ENCODE measurements around the gene QPRT.
A peak's percentile ranks its signal among the peaks of the same experiment; 100 is the strongest.
"Not testable (repeated sequence)": the region's sequence is repeated elsewhere in the genome, so short reads cannot be mapped to it uniquely, and the experiment has no call there.

The QPRT gene

GRCh38 chr16:29678691-29679267 lies at the start of gene QPRT:
TSS of gene QPRT (plus strand) at chr16:29679180. CDS start at chr16:29679198, 18 bp downstream.
- Histone ChIP-seq H3K27me3 (ENCODE audit: low read depth) (no peaks in the 10 kb centered on the region), H3K4me1 (peaks cover 23% of the 10 kb centered on the region), H3K36me3 (replicated peaks) (no peaks in the 10 kb centered on the region), H3K9me3 (no peaks in the 10 kb centered on the region), H3K4me3 (peak within 1 kb of the TSS; percentile 41)
- in situ Hi-C loops (cut with MboI; ENCODE audit: low sequenced_read_pairs): no loop called here
- DNase-seq (ENCODE audit: low spot score in 2 of 2): peak; percentile 63 to 88

- H3K4me3 ChIP-seq; H3K36me3 ChIP-seq (replicated peaks); H3K27me3 ChIP-seq (ENCODE audit: low read depth); H3K9me3 ChIP-seq; H3K4me1 ChIP-seq; DNase-seq (ENCODE audit: low spot score in 2 of 2); in situ Hi-C loops (cut with MboI; ENCODE audit: low sequenced_read_pairs): not testable (repeated sequence)
Observed at GRCh38 chr16:29629318-29629717, 49.7 kb upstream of the QPRT start.

- H3K27me3 ChIP-seq (ENCODE audit: low read depth); in situ Hi-C loops (cut with MboI; ENCODE audit: low sequenced_read_pairs); H3K9me3 ChIP-seq; H3K4me1 ChIP-seq; H3K36me3 ChIP-seq (replicated peaks); DNase-seq (ENCODE audit: low spot score in 2 of 2); H3K4me3 ChIP-seq: not testable (repeated sequence)
Observed at GRCh38 chr16:29631658-29632057, 47.3 kb upstream of the QPRT start.

DNA sequence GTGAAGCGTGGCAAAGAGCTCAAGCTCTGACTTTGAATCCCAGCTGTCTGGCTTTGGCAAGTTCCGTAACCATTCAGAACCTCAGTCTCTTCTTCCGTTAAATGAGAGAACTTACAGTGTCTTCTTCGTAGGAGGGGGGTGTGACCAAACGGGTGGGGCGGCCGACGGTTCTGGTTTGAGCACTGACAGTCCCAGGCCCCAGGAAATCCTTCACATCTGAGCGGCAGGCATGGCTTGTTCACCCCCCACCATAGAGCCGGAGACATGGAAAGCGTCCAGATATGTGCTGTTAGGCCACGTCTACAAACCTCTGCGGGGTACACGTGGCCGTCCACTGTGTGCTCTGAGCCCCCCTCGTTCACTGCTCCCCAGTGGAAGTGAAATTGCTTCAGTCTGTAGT lies 43.1 kb upstream of the QPRT start:
- H3K27me3 ChIP-seq (ENCODE audit: low read depth); H3K4me1 ChIP-seq; H3K9me3 ChIP-seq; H3K4me3 ChIP-seq; H3K36me3 ChIP-seq (replicated peaks); in situ Hi-C loops (cut with MboI; ENCODE audit: low sequenced_read_pairs); DNase-seq (ENCODE audit: low spot score in 2 of 2): not testable (repeated sequence)

- H3K9me3 ChIP-seq; H3K36me3 ChIP-seq (replicated peaks); H3K4me1 ChIP-seq; DNase-seq (ENCODE audit: low spot score in 2 of 2); H3K27me3 ChIP-seq (ENCODE audit: low read depth); H3K4me3 ChIP-seq; in situ Hi-C loops (cut with MboI; ENCODE audit: low sequenced_read_pairs): not testable (repeated sequence)
Observed at GRCh38 chr16:29636368-29636767, 42.6 kb upstream of the QPRT start.

DNA sequence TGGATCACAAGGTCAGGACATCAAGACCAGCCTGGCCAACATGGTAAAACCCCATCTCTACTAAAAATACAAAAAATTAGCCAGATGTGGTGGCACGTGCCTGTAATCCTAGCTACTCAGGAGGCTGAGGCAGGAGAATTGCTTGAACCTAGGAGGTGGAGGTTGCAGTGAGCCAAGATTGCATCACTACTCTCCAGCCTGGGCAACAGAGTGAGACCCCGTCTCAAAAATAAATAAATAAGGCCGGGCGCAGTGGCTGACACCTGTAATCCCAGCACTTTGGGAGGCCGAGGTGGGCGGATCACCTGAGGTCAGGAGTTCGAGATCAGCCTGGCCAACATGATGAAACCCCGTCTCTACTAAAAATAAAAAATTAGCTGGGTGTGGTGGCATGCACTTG lies 40.2 kb upstream of the QPRT start:
- H3K9me3 ChIP-seq; H3K27me3 ChIP-seq (ENCODE audit: low read depth); H3K4me1 ChIP-seq; H3K4me3 ChIP-seq; H3K36me3 ChIP-seq (replicated peaks); DNase-seq (ENCODE audit: low spot score in 2 of 2); in situ Hi-C loops (cut with MboI; ENCODE audit: low sequenced_read_pairs): not testable (repeated sequence)

DNA sequence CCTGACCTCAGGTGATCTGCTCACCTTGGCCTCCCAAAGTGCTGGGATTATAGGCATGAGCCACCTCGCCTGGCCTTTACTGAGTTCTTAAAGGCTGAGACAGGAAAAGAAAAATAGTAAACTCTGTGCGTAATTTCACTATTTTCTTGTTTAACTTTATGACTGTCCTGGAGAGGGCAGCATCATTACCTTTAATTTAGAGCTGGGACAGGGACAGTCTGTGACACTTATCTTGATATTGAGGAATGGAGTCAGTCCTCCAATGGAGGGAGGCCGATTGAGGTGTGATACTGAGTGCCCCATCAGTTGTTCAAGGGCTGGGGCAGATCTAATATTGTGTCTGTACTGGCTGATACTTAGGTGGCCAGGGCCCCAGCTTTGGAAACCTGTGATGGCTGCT lies 37.4 kb upstream of the QPRT start:
- no peak for DNase-seq (ENCODE audit: low spot score in 2 of 2)
- in situ Hi-C loops (cut with MboI; ENCODE audit: low sequenced_read_pairs): no loop called here

DNA sequence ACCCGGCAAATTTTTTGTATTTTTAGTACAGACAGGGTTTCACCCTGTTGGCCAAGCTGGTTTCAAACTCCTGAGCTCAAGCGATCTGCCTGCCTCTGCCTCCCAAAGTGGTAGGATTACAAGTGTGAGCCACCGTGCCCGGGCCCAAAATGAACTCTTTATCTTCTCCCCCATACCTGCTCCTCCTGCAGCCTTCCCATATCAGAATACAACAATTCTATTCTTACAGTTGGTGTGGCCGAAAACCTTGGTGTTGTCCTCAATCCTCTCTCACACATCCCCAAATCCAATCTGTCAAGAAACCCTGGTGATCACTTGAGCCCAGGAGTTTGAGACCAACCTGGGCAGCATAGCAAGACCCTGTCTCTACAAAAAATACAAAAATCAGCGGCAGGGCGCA lies 35.4 kb upstream of the QPRT start:
- DNase-seq (ENCODE audit: low spot score in 2 of 2): no peak
- H3K4me3 ChIP-seq: no peak overlapping the region
- H3K27me3 ChIP-seq (ENCODE audit: low read depth): no peaks in the 10 kb centered on the region
- no peaks in the 10 kb centered on the region for H3K4me1 ChIP-seq
- in situ Hi-C loops (cut with MboI; ENCODE audit: low sequenced_read_pairs): no loop called here
- H3K36me3 ChIP-seq (replicated peaks): no peaks in the 10 kb centered on the region
- H3K9me3 ChIP-seq: no peaks in the 10 kb centered on the region

More for the DNA sequence above, 37.4 kb upstream of the QPRT start:
- Histone ChIP-seq H3K4me1 (no peaks in the 10 kb centered on the region), H3K4me3 (no peak overlapping the region), H3K36me3 (replicated peaks) (no peaks in the 10 kb centered on the region), H3K9me3 (no peaks in the 10 kb centered on the region), H3K27me3 (ENCODE audit: low read depth) (no peaks in the 10 kb centered on the region)

- Histone ChIP-seq H3K4me3 (no peak overlapping the region), H3K4me1 (no peaks in the 10 kb centered on the region), H3K9me3 (no peaks in the 10 kb centered on the region), H3K27me3 (ENCODE audit: low read depth) (no peaks in the 10 kb centered on the region), H3K36me3 (replicated peaks) (no peaks in the 10 kb centered on the region)
- in situ Hi-C loops (cut with MboI; ENCODE audit: low sequenced_read_pairs): no loop called here
- no peak for DNase-seq (ENCODE audit: low spot score in 2 of 2)
Observed at GRCh38 chr16:29644338-29644857, 34.6 kb upstream of the QPRT start.

DNA sequence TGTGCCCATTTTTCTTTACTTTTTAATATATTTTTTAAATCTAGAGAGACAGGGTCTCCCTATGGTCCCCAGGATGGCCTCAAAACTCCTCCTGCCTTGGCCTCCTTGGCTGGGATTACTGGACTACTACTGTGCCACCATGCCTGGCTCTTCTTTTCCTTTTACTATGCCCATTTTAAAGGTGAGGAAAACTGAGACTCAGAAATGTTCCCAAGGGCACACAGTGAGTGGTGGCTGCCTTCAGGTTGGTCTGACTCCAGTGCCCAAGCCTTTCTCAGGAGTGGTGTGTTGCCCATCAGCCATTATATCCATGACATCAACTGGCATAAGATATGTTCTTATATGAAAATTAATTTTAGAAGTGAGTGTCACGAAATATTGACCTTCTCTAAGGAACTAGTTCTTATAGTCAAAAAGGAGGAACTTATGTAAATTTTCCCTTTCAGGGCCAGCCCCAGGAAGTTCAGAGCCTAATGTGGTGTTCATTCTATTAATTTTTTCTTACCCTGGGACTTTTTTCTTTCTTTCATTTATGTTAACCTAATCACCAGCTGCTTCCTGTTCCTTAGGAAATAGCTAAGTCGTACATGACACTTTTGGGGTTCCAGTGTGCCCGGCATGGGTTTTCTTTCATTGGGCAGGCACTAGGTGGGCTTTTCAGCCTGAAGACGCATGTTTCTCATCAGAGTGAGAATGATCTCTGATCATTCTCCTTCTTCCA lies 33.8 kb upstream of the QPRT start:
- H3K27me3 ChIP-seq (ENCODE audit: low read depth): no peaks in the 10 kb centered on the region
- no peak for DNase-seq (ENCODE audit: low spot score in 2 of 2)
- H3K4me1 ChIP-seq: no peaks in the 10 kb centered on the region
- in situ Hi-C loops (cut with MboI; ENCODE audit: low sequenced_read_pairs): no loop called here
- no peaks in the 10 kb centered on the region for H3K36me3 ChIP-seq (replicated peaks)
- no peaks in the 10 kb centered on the region for H3K9me3 ChIP-seq
- H3K4me3 ChIP-seq: no peak overlapping the region

- no peaks in the 10 kb centered on the region for H3K9me3 ChIP-seq
- peak; percentile 22 to 34 for DNase-seq (ENCODE audit: low spot score in 2 of 2)
- no peaks in the 10 kb centered on the region for H3K36me3 ChIP-seq (replicated peaks)
- H3K4me1 ChIP-seq: no peaks in the 10 kb centered on the region
- no peak overlapping the region for H3K4me3 ChIP-seq
- H3K27me3 ChIP-seq (ENCODE audit: low read depth): no peaks in the 10 kb centered on the region
- in situ Hi-C loops (cut with MboI; ENCODE audit: low sequenced_read_pairs): no loop called here
Observed at GRCh38 chr16:29645694-29646187, 33.2 kb upstream of the QPRT start.

DNA sequence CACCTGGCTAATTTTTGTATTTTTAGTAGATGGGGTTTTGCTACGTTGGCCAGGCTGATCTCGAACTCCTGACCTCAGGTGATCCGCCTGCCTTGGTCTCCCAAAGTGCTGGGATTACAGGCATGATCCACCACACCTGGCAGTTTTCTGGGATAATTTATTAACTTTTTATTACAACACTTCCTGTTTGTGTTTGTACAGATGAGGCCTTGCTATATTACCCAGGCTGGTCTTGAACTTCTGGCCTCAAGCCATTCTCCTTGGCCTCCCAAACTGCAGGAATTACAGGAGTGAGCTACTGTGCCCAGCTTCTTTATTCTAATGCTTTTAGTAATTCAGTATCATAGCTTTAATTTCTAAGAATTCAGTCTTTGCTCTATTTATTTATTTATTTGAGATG lies 32.0 kb upstream of the QPRT start:
- no peaks in the 10 kb centered on the region for H3K27me3 ChIP-seq (ENCODE audit: low read depth)
- no peaks in the 10 kb centered on the region for H3K4me1 ChIP-seq
- no peaks in the 10 kb centered on the region for H3K36me3 ChIP-seq (replicated peaks)
- no peaks in the 10 kb centered on the region for H3K9me3 ChIP-seq
- no peak for DNase-seq (ENCODE audit: low spot score in 2 of 2)
- in situ Hi-C loops (cut with MboI; ENCODE audit: low sequenced_read_pairs): no loop called here
- no peak overlapping the region for H3K4me3 ChIP-seq

DNA sequence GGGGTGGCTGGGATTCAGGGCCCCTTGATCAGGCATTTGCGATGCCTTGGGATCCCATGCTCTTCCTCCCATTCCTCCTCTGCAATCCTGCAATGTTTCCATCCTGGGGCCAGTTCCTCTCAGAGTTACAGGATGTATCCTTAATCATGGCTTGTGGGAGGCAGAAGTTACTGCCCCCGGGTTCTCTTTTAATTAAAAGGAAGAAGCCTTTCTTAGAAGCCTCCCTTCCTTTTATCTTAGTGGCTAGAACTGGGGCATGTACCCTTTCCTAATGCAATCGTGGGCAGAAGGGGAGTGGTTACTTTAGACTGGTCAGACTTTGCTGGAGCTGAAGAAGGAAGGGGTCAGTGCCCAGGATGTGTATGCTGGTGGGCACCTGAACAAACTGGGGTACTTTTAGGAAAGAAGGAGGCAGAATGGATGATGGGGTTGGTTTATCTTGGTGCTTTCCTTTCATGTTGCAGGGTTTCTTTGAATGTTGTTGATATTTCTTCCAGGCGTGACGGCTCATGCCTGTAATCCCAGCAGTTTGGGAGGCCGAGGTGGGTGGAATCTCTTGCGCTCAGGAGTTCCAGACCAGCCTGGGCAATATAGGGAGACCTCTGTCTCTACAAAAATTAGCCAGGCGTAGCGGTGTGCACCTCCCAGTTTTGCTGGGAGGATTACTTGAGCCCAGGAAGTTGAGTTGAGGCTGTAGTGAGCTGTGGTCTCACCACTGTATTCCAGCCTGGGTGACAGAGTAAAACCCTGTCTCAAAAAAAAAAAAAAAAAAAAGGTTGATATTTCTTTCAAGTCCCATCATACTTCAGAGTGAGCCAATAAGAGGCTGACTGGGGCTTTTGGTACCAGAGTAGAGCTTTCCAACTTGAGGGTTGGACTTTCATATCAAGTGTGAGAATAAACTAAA lies 29.1 kb upstream of the QPRT start:
- Histone ChIP-seq H3K4me1 (no peaks in the 10 kb centered on the region), H3K4me3 (no peak overlapping the region), H3K36me3 (replicated peaks) (no peaks in the 10 kb centered on the region), H3K9me3 (no peaks in the 10 kb centered on the region), H3K27me3 (ENCODE audit: low read depth) (no peaks in the 10 kb centered on the region)
- in situ Hi-C loops (cut with MboI; ENCODE audit: low sequenced_read_pairs): loop anchor here (10.0 kb wide), 1 partner anchor 625 kb away; no protein-coding TSS in a partner anchor
- no peak for DNase-seq (ENCODE audit: low spot score in 2 of 2)
